ENCODE measurements around the gene FSTL5. TPM values are rescaled to one million over a fixed set of nuclear protein-coding genes. Genes with fewer than 3 reads are reported as not detected.

FSTL5 gene
- total and polyA plus RNA-seq, 10 of the 15 experiments (the other 5 are each of a cell fraction or from before 2014, with no cell fraction given): 0.04 to 2.4 (median 0.08) TPM; not detected in 4

- no peak for TF ChIP-seq CEBPZ (IDR thresholded peaks at IDR 0.05; ENCODE audit: low read depth, low read length)
- no peak for TF ChIP-seq ZBTB11 (CRISPR knock-in tag; IDR thresholded peaks at IDR 0.05)
- no peak for TF ChIP-seq MLLT1 (IDR thresholded peaks at IDR 0.05)
- no peak for TF ChIP-seq PRDM15 (CRISPR knock-in tag; IDR thresholded peaks at IDR 0.05)
- no peak for TF ChIP-seq NFXL1 (IDR thresholded peaks at IDR 0.05; ENCODE audit: borderline replicate concordance)
- no peak for TF ChIP-seq SUZ12 (IDR thresholded peaks at IDR 0.05; ENCODE audit: unreplicated experiment)
Measured at GRCh38 chr4:161926033-161926828, 237.6 kb downstream of the FSTL5 start (continued).

All from GM12878 (cell line).